Esophagus (tissue), 2 donors: ENCODE measurements around the gene ZC3H7A. TPM values are rescaled to one million over a fixed set of nuclear protein-coding genes. Genes with fewer than 3 reads are reported as not detected.
"Not testable (repeated sequence)": the region's sequence is repeated elsewhere in the genome, so short reads cannot be mapped to it uniquely, and the experiment has no call there.

Experiments used
- H3K27ac ChIP-seq, 2 donors: one replicate each; pipeline ENCODE4 v1.5.1; 2013; ENCODE audit warnings: low read depth in 2 of 2, mild to moderate bottlenecking in 2 of 2, inconsistent platforms in 1 of 2, low read length in 1 of 2, moderate library complexity in 1 of 2
- H3K27me3 ChIP-seq, 2 donors: one replicate each; pipeline ENCODE4 v1.6.1; 2013; ENCODE audit warnings: low read length in 2 of 2, control low read depth in 1 of 2, mild to moderate bottlenecking in 1 of 2; ENCODE audit not compliant: insufficient read depth in 2 of 2, control insufficient read depth in 1 of 2
- H3K36me3 ChIP-seq, 2 donors: one replicate each; pipeline ENCODE4 v1.6.1; 2013; ENCODE audit warnings: low read length in 1 of 2; ENCODE audit not compliant: control insufficient read depth in 2 of 2, insufficient read depth in 2 of 2
- H3K4me1 ChIP-seq, 2 donors: one replicate each; pipeline ENCODE4 v1.6.1; 2013; ENCODE audit warnings: low read length in 1 of 2; ENCODE audit not compliant: control insufficient read depth in 2 of 2, insufficient read depth in 2 of 2
- H3K4me3 ChIP-seq, 2 donors: one replicate each; pipeline ENCODE4 v1.5.1; 2013; ENCODE audit warnings: low read length in 2 of 2, mild to moderate bottlenecking in 2 of 2, low read depth in 1 of 2, moderate library complexity in 1 of 2
- H3K9me3 ChIP-seq, 2 donors: one replicate each; pipeline ENCODE4 v1.6.1; 2013; ENCODE audit warnings: mild to moderate bottlenecking in 2 of 2, low read depth in 1 of 2, low read length in 1 of 2, moderate library complexity in 1 of 2; ENCODE audit not compliant: control insufficient read depth in 2 of 2, insufficient read depth in 1 of 2
- WGBS, 2 donors: extraction: QIAGEN DNeasy Blood & Tissue Kit; methylation state at CpG; one replicate each; pipeline ENCODE4 v1.1.7; 2013; 5-methylcytosine and 5-hydroxymethylcytosine counted together
- polyA plus RNA-seq, 2 donors: library from polyadenylated mRNA; stranded (reverse); fragments of 200-250 nt; gene quantifications; one replicate each; pipeline ENCODE4 v1.2.3, GENCODE V29; 2013
- donor health status: healthy with polysubstance abuse.
- donor health status: Bipolar disorder and iron deficiency.

The ZC3H7A gene
- polyA plus RNA-seq, 2 donors, result 11.0 to 14.0 TPM

DNA sequence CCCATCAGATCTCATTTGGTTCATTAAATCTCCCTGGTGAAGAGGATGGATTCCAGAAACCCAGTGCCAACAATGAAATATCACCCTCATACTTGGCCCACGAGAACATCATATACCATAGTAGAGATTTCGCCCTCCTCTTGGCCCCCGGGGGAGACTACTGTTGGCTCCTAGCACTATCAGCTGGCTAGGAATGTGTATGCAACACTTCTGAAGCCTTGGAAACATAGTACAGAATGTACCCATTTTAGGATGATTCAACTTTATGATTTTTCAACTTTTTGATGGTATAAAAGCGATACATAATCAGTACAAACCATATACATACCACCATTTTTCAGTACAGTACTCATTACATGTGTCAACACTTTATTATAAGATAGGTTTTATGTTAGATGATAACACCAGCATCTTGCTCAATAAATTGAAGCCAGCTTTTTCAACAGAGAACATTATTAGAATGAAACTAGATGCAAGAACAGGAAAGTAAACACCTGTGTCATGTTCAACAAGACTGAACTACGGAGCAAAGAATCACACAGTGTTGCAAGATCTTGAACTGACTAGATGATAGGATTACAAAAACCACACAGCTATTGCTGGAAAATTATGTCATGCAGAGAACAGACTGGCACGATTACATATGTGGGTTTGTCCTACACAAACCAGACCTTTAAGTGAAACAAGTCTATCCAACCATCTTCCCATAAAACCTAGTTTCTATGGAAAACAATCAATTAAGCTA is 37.1 kb upstream of the ZC3H7A start:
- Histone ChIP-seq H3K9me3 (no peaks in the 10 kb centered on the region), H3K4me3 (no peak overlapping the region), H3K4me1 (peaks cover 0 to 2% of the 10 kb centered on the region in 2 donors), H3K27me3 (no peaks in the 10 kb centered on the region), H3K36me3 (peaks cover 8 to 14% of the 10 kb centered on the region in 2 donors), H3K27ac (no peak overlapping the region)
- WGBS, 2 donors, result 68 to 74% methylated on average over 6 of the region's 6 CpGs

- Histone ChIP-seq H3K27ac (no peak overlapping the region), H3K36me3 (no peaks in the 10 kb centered on the region), H3K27me3 (no peaks in the 10 kb centered on the region), H3K4me1 (no peaks in the 10 kb centered on the region), H3K4me3 (no peak overlapping the region), H3K9me3 (no peaks in the 10 kb centered on the region)
- WGBS, 2 donors, result 73 to 80% methylated on average over 5 of the region's 5 CpGs
Measured at GRCh38 chr16:11828696-11829095, 31.6 kb upstream of the ZC3H7A start.

DNA sequence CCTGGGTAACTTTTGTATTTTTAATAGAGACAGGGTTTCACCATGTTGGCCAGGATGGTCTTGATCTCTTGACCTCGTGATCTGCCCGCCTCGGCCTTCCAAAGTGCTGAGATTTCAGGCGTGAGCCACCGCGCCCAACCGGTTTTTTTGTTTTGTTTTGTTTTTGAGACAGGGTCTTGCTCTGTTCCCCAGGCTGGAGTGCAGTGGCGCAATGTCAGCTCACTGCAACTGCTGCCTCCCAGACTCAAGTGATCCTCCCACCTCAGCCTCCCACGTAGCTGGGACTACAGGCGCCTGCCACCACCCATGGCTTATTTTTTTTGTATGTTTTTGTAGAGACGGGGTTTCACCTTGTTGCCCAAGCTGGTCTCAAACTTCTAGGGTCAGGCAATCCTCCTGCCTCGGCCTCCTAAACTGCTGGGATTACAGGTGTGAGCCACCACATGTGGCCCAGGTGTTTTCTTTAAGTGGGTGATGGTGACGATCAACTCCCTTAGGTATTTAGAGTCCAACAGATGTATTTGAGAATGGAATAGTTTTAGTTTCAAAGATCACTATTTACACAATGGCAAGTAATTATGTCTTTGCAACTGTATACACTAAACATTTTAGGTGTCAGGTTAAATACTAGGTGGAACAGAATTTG is 28.6 kb upstream of the ZC3H7A start:
- WGBS, 2 donors, result 90 to 96% methylated on average over 13 of the region's 13 CpGs
- not testable (repeated sequence) for H3K27me3 ChIP-seq

GRCh38 chr16:11824362-11824761 is 27.3 kb upstream of the ZC3H7A start:
- H3K27ac ChIP-seq, result no peak overlapping the region

More for the DNA sequence above, 28.6 kb upstream of the ZC3H7A start:
- not testable (repeated sequence) for H3K36me3 ChIP-seq, H3K27ac ChIP-seq, H3K4me1 ChIP-seq, H3K4me3 ChIP-seq, H3K9me3 ChIP-seq

GRCh38 chr16:11823645-11824044 is 26.6 kb upstream of the ZC3H7A start:
- H3K27me3 ChIP-seq, H3K36me3 ChIP-seq, H3K27ac ChIP-seq, H3K4me3 ChIP-seq, H3K4me1 ChIP-seq, H3K9me3 ChIP-seq: not testable (repeated sequence)
- 91 to 93% methylated on average over 5 of the region's 5 CpGs for WGBS, 2 donors

More at GRCh38 chr16:11824362-11824761, 27.3 kb upstream of the ZC3H7A start:
- no peaks in the 10 kb centered on the region for H3K36me3 ChIP-seq
- H3K27me3 ChIP-seq, result no peaks in the 10 kb centered on the region
- H3K4me3 ChIP-seq, result no peak overlapping the region
- no peaks in the 10 kb centered on the region for H3K9me3 ChIP-seq
- no peaks in the 10 kb centered on the region for H3K4me1 ChIP-seq
- WGBS, 2 donors, result 35 to 45% methylated on average over 5 of the region's 5 CpGs

DNA sequence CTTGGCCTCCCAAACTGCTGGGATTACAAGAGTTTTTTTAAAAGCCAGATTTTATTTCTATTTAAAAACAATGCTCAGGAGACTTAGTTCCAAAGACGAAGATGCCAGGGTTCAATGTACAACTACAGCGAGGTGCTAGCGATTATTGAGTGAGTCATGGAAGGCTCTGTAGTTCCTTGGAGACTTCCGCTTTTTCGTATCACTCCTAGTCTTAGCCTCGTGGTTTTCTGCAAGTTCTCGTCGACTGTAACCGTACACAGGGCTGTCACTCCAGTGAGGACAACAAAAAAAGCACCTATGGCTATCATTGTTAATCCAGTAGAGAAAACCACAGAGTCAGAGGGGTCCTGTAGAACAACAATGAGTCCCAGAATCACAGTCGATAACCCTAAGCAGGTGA is 22.7 kb upstream of the ZC3H7A start:
- WGBS, 2 donors, result 78 to 80% methylated on average over 10 of the region's 10 CpGs
- Histone ChIP-seq H3K27me3 (no peaks in the 10 kb centered on the region), H3K36me3 (no peaks in the 10 kb centered on the region), H3K4me1 (no peaks in the 10 kb centered on the region), H3K27ac (no peak overlapping the region), H3K4me3 (no peak overlapping the region), H3K9me3 (no peaks in the 10 kb centered on the region)

DNA sequence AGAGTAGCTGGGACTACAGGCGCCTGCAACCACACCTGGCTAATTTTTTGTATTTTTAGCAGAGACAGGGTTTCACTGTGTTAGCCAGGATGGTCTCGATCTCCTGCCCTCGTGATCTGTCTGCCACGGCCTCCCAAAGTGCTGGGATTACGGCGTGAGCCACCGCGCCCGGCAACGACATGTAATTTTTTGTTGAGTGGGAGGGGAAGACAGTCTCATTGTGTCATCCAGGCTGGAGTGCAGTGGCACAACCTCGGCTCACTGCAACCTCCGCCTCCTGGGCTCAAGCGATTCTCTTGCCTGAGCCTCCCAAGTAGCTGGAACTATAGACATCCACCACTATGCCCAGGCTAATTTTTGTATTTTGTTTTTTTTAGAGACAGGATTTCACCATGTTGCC is 21.9 kb upstream of the ZC3H7A start:
- WGBS, 2 donors, result 85 to 88% methylated on average over 13 of the region's 13 CpGs
- not testable (repeated sequence) for H3K9me3 ChIP-seq, H3K4me1 ChIP-seq, H3K27me3 ChIP-seq, H3K36me3 ChIP-seq, H3K27ac ChIP-seq, H3K4me3 ChIP-seq

DNA sequence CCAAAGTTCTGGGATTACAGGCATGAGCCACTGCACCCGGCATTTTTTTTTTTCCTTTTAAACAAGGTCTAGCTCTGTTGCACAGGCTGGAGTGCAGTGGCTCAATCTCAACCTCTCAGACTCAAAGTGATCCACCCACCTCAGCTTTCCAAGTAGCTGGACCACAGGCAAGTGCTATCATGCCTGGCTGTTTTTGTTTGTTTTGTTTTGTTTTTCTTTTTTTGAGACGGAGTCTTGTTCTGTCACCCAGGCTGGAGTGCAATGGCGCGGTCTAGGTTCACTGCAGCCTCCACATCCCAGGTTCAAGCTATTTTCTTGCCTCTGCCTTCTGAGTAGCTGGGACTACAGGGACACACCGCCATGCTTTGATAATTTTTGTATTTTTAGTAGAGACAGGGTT is 19.1 kb upstream of the ZC3H7A start:
- no peaks in the 10 kb centered on the region for H3K4me1 ChIP-seq
- no peak overlapping the region for H3K27ac ChIP-seq
- H3K36me3 ChIP-seq, result no peaks in the 10 kb centered on the region
- H3K27me3 ChIP-seq, result no peaks in the 10 kb centered on the region
- no peaks in the 10 kb centered on the region for H3K9me3 ChIP-seq
- WGBS, 2 donors, result 67 to 85% methylated on average over 5 of the region's 5 CpGs
- H3K4me3 ChIP-seq, result no peak overlapping the region

- 87 to 90% methylated on average over 4 of the region's 4 CpGs for WGBS, 2 donors
- H3K4me3 ChIP-seq, H3K9me3 ChIP-seq, H3K27ac ChIP-seq, H3K27me3 ChIP-seq, H3K4me1 ChIP-seq, H3K36me3 ChIP-seq: not testable (repeated sequence)
Measured at GRCh38 chr16:11814800-11815199, 17.7 kb upstream of the ZC3H7A start.

DNA sequence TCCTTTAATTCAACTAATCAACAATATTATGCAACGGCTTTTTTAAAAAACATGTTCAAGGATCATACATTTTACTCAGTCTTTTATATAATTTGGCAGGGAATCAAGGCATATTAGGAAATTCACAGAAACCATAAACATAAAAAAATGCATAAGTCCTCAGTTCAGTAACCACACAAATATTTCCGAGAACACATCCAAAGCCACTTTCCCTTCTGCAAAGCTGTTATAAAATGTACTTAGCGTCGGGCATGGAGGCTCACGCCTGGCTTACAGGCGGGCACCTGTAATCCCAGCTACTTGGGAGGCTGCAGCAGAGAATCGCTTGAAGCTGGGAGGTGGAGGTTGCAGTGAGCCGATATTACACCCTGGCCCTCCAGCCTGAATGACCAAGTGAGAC is 9.7 kb upstream of the ZC3H7A start:
- Histone ChIP-seq H3K36me3 (no peaks in the 10 kb centered on the region), H3K4me1 (no peaks in the 10 kb centered on the region), H3K27me3 (no peaks in the 10 kb centered on the region), H3K27ac (no peak overlapping the region), H3K4me3 (no peak overlapping the region), H3K9me3 (no peaks in the 10 kb centered on the region)
- WGBS, 2 donors, result 70 to 75% methylated on average over 8 of the region's 8 CpGs
